Middle frontal gyrus (tissue), 1 donor: ENCODE data around the gene SULT1C3.
"Not testable (repeated sequence)": the region's sequence is repeated elsewhere in the genome, so short reads cannot be mapped to it uniquely, and the experiment has no call there.

Experiments
- DNase-seq: peaks from one replicate; pipeline ENCODE4 v3.0.0-alpha.2; 2015; ENCODE audit warnings: low spot score; ENCODE audit errors: extremely low spot score

The SULT1C3 gene

DNA sequence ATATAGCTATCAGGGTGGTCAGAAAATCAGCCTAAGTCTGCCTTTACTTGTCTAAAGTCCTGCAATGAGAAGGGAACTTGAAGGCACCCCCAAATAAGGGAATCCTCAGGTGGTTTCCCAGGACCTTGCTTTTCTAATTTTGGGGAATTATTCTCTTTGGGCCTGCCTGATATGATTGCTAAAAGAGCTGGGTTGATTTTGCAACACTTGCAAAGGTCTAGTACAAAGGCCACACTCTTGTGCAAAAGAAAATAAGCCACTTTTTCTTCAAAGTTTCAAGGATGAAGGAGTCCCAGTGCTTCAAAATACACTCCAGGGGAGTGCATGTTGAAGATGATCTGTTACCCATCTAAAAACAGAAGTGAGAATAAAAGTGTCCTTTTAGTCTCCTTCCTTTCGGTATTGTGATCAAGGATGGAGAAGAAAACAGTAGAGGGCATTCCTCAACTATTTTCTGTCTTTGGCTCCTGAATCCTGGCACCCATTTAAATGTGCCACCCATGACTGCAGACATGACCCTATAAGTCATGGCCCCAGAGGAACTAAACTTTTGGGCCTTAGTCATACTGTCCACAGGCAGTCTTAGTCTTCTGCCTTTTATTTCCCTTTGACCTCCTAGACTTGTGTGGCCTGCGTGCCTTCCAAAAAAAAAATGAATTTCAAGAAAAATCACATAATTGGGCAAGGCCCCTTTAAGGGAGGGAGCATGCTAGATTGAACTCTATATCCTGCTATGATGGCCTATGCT, 5.1 kb downstream of the SULT1C3 start:
- no peak for DNase-seq

DNA sequence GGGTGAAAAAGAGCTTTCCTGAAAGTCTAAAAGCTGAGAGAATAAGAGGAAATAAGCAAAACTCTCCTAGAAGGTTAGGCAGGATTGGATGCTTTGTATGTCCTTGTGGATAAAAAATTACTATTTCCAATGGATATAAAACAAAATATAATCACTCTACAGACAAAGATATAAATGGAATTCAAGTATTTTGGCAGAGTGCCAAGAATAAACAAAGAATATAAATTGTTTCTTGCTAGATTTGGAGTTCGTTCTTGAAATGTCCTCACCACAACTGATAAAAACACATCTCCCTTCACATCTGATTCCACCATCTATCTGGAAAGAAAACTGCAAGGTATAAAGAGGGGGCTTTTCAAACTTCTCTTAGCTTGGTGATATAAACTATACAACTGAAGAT, 13.3 kb downstream of the SULT1C3 start:
- no peak for DNase-seq

DNA sequence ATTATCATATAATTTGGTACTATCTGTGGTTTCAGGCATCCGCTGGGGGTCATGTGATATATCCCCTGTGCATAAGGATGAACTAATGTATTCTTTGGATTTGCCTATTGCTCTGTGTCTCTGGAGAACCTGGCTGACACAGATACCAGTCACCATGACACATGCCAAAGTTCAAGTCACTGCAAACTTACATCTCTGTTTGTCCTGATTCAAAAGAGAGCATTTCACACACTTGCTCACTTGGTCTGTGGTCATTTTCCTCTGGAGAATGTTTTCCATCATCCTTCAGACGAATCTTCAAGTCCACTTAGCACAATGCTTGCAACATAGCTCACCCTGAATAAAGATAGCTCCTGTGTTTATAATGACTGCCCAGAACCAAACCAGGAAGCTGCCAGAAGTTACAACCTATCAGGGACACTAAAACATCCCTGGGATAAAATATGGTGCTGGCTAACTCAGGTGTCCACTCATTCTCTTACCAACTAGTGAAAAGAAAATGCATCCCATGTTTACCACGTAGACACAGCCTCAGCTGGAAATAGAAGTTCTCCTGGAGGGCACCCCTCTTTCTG, 18.1 kb downstream of the SULT1C3 start:
- DNase-seq: no peak

DNA sequence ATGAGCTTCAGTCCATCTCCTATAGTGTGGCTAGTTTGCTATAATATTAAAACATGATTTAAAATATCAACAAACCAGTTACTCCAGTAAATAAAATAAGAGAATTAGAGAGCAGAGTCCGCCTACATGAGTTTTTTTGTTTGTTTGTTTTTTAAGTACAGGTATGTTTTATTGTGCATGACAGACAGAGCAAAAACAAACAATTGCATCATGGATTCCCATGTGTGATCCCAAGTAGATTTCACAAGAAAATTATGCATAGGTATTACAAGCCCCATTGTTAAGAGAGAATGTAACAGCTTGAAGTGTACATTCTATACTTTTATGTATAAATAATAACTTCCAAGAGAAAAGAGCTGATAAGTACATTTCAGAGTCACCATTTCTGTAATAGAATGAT, 21.0 kb downstream of the SULT1C3 start:
- no peak for DNase-seq

DNA sequence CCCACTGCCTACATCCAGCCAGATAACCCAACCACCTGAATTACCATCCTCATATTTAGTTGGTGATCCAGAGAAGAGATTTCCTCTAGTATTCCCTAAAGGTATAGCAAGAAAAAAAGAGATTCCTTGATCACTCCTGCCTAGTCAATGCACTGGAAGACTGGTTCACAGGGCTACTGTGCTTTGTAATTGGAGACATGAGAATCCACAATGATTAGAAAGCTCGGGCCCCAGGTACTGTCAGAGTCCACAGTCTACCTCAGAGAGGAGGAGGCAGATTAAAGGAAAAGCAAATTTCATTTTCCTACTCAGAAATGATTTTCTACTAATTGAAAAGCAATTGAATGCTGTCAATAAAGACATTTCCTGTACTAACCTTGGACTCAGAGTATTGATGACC, 22.3 kb downstream of the SULT1C3 start:
- no peak for DNase-seq

DNA sequence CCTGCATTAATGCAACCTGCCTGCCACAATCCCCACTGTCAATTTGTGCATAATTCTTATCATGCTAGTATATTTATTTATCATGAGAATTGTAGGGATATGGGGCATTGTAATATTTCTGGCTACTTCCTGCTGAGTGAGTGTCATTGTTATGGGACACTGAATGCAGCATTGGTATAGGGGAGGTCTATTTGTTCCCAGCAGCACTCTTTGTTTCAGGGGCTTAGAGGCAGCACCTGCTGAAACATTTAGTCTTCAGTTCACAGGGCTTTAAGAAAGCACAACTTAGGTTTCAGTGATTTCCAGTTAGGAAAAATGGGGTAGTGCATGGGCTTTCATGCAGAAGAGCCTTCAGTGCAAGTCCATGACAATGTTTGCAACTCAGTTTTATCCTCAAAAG, 23.6 kb downstream of the SULT1C3 start:
- no peak for DNase-seq

DNA sequence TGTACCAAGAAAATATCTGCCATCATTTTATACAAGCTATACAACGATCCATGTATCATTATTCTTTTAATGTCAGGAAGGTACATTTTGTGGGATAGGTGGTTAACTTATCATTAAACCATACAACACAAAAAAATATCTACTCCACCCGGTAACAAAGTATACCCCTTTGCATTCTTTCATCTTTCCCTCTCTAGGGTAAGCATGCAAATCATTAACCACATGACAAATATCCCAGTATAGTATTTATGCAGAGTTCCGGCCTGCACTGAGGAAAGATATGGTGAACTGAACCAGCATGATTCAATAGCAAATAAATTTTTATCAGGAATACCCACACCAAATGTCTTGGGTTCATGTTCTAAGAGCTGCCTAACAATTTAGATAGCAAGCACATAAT, 26.4 kb downstream of the SULT1C3 start:
- no peak for DNase-seq

DNA sequence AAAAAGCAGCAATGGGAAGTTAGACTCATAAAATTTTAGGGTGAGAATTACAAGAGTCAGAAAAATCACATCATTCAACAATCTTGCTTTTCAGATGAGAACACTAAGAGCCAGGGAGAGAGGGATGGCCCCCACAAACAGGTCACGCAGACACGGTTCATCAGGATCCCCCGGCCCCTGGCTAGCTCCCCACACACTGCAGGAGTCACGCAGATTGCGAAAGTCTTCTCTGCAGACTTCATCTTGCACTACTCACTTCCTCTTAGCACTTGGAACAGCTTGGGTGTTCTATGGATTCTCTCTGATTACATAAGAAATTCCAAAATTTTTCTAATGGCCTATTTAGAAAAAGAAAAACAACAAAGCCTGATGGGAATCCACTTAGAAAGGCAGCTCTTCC, 27.3 kb downstream of the SULT1C3 start:
- no peak for DNase-seq

DNA sequence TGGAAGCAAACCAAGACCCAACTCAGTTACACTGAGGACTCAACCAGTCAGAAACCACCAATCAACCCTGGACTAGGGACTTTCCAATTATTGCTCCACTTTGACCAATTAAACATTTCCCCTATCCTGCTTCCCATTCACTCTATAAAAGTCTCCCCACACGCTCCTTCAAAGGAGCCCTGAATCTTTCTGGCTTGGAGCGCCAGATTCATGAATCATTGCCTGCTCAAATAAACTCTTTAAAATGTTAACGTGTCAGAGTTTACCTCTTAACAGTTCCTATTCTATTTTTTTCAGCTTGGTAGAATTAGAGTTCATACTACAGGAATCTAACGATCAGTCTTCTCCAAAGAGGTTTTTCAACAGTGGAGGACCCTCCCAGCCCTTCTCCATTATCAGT, 28.2 kb downstream of the SULT1C3 start:
- DNase-seq: no peak

DNA sequence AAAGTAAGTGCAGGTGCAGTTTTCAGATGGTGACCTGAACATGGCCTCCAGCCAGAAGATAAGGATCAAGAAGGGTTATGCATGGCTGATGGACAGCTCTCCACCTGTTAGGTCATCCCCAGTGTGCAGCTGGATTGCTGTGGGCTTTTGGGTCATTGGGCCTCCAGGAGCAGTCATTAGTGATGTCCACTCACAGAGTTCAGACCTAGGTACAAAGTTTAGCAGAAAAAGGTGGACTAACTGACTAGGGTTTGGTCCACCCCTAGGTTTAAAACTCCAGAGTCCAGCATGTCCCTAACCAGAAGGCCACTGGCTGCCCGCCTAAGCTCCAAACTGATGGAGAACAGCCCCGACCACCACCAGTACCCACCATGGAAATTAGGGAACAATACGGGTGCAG, 30.6 kb downstream of the SULT1C3 start:
- DNase-seq: no peak

DNA sequence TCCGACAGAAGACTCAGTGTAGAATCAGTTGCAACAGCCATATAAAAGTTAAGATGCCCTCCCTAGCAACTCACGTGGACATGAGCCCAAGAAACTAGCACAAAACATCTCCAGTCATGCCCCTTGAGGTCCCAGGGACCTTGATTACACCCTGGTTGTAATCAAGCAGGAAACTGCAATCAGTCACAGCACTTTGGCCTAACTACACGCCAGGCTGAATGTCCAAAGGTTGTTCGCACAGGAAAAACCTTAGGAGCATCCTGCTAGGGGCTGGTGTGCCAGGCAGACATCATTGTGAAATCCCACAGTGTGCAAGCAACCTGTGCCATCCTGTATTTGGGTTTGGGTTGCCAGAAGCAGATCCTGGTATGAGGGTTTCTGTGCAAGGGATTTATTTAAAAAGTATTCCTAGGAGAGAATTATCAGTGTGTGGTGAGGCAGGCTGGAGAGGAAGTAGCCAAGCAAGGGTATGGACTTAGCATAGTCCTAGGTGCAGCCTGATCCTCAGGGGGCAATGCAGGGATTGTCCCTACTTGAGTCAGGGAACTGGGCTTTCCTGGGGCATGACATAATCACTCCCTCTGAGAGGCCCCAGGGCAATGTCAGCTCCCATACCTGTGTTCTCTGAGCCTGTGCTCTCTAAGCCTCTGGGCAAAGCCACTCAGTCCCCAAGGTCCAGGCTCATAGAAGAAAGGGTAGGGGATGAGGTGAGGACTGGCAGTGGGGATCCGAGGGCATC, 31.2 kb downstream of the SULT1C3 start:
- no peak for DNase-seq

DNA sequence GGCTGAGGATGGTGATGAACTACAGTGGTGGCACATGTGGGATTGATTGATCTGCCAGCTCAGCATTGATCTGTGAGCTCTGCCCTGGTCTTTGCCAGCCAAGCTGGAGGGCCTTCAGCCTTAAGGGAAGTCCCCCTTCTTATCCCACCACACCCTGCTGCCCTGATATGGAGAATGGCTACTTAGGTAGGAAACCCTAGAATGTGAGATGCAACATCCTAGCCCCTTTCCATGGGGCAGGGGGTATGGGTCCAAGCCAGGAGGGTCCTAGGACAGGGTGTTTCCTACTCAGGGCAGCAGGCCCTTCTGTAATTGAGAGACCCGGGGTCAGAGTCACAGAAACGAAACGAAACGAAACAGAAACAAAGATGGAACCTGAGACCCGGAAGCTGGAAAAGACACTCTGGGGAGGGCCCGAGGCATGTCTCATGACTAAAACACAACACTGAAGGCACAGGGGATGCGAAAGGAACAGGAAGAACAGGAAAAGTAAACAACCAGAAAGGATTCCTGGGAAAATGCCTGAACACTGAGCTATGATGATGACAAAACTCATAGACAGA, 32.0 kb downstream of the SULT1C3 start:
- no peak for DNase-seq

DNA sequence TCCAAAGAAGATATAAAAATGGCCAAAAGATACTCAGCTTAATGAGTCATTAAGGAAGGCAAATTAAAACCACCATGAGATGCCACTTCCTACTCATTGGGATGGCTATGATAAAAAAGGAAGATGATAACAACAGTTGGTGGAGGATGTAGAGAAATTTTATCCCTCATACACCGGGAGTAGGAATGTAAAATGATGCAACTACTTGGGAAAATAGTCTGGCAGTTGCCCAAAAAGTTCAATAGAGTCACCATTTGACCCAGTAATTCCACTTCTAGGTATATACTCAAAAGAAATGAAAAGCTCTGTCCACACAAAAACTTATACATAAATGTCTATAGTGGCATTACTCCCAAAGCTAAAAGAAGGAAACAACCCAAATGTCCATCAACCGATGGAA, 38.9 kb downstream of the SULT1C3 start:
- DNase-seq: no peak

DNA sequence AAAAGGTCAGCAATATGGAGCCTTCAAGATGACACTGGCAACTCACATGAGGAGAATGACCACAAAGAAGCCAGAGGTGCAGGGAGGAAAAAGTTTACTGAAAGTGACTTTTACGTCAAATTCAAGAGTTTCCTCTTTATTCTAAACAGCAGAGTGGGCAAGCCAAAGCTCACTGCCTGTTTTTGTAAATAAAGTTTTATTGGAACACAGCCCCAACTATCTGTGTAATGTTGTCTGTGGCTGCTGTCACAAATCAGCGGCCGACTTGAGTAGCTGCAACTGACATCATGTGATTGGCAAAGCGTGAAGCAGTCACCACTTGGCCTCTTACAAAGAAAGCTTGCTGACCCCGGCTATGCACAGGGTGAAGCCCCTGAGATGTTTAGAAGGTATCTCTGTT, 39.7 kb downstream of the SULT1C3 start:
- no peak for DNase-seq

DNA sequence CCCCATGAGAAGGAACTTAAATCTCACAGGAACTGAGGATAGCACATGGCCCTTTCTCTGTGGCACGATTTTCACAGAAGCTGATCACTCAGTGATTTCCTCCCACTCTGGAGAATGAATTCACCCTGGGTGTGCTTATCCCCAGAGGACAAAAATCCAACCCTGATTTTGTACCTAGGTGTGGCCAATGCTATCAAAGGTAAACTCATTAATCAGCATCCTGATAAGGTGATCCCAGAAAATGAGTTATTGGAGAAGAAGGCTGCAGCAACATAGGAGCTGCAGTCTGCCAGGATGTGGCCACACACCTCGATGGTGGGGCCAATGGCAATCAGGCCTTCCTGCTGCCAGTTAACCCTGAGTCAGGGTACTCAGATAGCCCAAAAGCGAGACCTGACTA, 40.7 kb downstream of the SULT1C3 start:
- no peak for DNase-seq

DNA sequence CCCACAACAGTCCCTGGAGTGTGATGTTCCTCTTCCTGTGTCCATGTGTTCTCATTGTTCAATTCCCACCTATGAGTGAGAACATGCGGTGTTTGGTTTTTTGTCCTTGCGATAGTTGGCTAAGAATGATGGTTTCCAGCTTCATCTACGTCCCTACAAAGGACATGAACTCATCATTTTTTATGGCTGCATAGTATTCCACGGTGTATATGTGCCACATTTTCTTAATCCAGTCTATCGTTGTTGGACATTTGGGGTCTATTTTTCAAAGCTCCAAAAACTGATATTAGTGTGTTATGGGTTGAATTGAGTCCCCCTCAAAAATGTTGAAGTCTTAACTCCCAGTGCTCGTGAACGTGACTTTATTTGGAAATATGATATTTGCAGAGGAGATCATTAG, 44.8 kb downstream of the SULT1C3 start:
- DNase-seq: not testable (repeated sequence)

DNA sequence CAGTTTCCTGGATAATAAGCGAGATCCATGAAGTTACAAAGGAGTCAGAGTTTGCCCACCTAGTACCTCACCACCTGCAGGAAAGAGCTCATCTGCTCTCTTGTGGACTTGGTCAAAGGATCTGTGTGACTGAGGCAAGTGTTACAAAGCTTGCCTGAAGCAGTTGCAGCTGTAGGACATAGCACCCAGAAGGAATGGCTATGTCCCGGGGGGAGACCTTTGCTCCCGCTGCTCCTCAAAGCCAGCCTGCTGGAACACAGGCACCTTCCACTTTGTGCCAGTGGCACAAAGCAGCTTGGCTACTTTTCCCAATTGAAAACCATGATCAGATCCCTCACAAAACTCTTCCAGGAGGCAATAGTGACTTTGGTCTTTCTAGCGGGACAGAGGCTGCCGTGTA, 45.8 kb downstream of the SULT1C3 start:
- no peak for DNase-seq

DNA sequence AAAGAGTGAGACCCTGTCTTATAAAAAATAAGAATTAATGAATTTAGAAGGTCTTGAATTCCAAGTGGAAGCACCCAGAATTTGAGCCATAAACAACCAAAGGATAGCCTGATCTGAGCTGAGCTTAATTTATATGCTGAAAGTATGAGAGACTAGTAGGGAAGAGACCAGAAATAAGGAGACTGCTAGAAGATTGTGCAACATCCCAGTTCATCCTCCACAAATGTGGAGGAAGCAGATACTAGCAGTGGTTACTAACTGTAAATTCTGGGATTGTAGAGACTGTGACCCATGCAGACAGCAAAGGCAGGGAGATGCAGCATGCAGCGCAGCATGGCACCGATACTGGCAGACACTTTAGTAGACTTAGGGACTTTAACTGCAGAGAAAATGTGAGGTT, 47.4 kb downstream of the SULT1C3 start:
- DNase-seq: no peak

DNA sequence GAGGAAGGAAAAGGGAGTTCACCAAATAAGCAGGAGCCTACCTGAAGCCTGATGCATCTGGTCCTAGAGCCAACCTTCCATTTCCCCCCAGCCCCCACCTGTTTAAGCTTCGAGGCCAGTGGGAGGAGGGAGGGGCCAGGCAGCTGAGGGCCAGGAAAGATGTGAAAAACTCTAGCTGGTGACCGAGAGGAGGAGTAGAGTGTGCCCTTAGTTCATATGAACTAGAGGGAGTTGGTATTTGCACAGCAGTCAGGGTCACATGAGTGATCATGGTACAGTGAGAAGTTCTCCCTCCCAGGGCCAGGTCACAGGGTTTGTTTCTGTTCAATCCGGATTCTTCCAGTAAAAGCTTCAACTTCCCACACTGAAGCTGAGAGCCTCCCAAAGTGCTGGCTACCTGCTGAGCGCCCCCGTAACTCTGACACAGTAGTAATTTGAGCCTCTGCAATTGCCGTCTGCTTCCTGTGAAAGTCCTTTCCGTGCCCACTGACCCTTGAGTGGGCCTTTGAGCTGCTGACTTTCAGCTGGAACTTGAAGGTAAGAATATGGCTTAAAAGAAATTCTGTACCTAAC, 48.9 kb downstream of the SULT1C3 start, which contains the start of gene SULT1C2:
TSS of gene SULT1C2 (plus strand) at position 362 of the 573 bp plus-strand sequence. CDS start 4,773 bp downstream, outside the sequence.
- no peak for DNase-seq

DNA sequence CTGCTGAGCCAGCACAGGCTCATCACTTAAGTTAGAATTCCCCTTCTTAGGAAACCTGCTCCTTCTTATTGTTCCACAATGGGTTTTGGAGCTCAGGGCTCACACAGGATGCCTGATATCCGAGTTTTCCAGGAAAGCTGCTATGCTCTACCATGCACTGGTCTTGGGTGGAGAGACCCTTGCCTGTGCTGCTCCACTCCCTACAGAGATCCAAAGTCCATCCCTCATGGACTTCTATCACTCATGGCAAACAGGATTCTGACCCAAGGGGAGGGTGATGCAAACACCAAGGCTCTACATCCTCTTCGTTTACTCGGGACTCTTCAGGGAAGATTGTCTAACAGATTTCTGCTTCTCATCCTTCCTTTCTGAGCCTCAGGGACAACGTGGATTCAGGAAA, 54.1 kb downstream of the SULT1C3 start:
- DNase-seq: no peak

DNA sequence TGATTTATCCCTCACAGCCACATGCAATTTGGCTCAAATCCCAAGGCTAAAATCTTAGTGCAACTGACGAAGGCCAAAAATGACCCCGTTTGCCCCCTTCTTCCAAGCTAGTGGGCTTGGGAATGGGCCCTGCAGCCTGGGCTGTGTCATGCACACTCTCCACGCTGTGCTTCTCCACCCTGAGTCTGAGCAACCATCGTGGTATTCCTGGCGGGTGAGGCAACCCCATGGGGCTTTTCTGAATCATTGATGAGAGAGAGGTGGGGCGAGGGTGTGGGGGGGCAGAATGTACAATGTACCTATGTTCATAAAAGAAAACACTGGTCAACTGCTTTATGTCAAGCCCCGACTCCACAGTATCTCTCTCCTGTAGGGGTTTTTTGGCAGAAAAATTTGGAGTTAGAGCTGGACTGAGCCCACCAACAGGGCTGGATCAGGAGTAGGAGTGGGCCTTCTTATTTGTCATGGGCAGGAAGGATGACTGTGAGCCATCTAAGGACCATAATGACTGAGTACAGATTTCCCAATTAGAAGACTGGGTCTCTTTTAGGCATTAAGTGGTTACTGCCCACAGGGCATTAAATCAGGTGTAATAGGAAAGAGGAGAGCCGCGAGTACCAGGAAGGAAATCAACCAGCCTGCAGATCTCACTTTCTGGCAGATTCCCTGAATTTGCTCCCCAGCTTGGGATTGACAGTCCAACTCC, 57.8 kb downstream of the SULT1C3 start:
- no peak for DNase-seq
